NCI-H187 (cell line): ENCODE data around the gene PAQR4.

Experiments
- DNase-seq, 2 experiments: peaks; one replicate each; lab custom pipeline; 2025; lab: John Stamatoyannopoulos, UW

Gene PAQR4

GRCh38 chr16:3007957-3008689 is 39.0 kb downstream of the PAQR4 start:
- no peak for DNase-seq

GRCh38 chr16:3008690-3009037 is 39.5 kb downstream of the PAQR4 start:
- DNase-seq, result no peak

GRCh38 chr16:3009568-3010390 is 40.6 kb downstream of the PAQR4 start:
- DNase-seq, result no peak

- no peak for DNase-seq
Measured at GRCh38 chr16:3010510-3010909, 41.4 kb downstream of the PAQR4 start.

GRCh38 chr16:3012246-3012645 is 43.1 kb downstream of the PAQR4 start:
- DNase-seq, result peak; percentile 78 to 95

GRCh38 chr16:3012828-3013420 is 43.8 kb downstream of the PAQR4 start, which contains the start of gene CLDN9:
CLDN9 (plus strand) TSS chr16:3012923; CDS start chr16:3013363, 440 bp downstream.
- DNase-seq, result peak; percentile 77 to 94

- no peak for DNase-seq
Measured at GRCh38 chr16:3013491-3013951, 44.4 kb downstream of the PAQR4 start.

GRCh38 chr16:3013998-3014690 is 45.0 kb downstream of the PAQR4 start:
- no peak for DNase-seq

- no peak for DNase-seq
Measured at GRCh38 chr16:3014971-3015370, 45.8 kb downstream of the PAQR4 start.

- DNase-seq, result no peak
Measured at GRCh38 chr16:3015865-3016521, 46.8 kb downstream of the PAQR4 start.

GRCh38 chr16:3017344-3017743 is 48.2 kb downstream of the PAQR4 start:
- DNase-seq, result no peak

GRCh38 chr16:3017794-3018506 is 48.8 kb downstream of the PAQR4 start, which contains the start of gene CLDN6:
CLDN6 (minus strand) TSS chr16:3018183; CDS start chr16:3016021, 2,162 bp downstream.
- no peak for DNase-seq

GRCh38 chr16:3019594-3020246 is 50.6 kb downstream of the PAQR4 start:
- no peak for DNase-seq

GRCh38 chr16:3020247-3020603 is 51.1 kb downstream of the PAQR4 start, which contains the start of gene TNFRSF12A:
TNFRSF12A (plus strand) TSS chr16:3020368; CDS start chr16:3020398, 30 bp downstream.
- DNase-seq, result peak; percentile 72 to 79

GRCh38 chr16:3020604-3021448 is 51.7 kb downstream of the PAQR4 start:
- no peak for DNase-seq

GRCh38 chr16:3021449-3022207 is 52.5 kb downstream of the PAQR4 start:
- peak in 1 of 2 experiments; percentile 73 for DNase-seq

- DNase-seq, result no peak
Measured at GRCh38 chr16:3022208-3022683, 53.1 kb downstream of the PAQR4 start.

- no peak for DNase-seq
Measured at GRCh38 chr16:3022684-3023414, 53.7 kb downstream of the PAQR4 start.
